ENCODE results near the gene ZSCAN12.
A peak's percentile ranks its signal among the peaks of the same experiment; 100 is the strongest.
"Not testable (repeated sequence)": the region's sequence is repeated elsewhere in the genome, so short reads cannot be mapped to it uniquely, and the experiment has no call there.

The ZSCAN12 gene

DNA sequence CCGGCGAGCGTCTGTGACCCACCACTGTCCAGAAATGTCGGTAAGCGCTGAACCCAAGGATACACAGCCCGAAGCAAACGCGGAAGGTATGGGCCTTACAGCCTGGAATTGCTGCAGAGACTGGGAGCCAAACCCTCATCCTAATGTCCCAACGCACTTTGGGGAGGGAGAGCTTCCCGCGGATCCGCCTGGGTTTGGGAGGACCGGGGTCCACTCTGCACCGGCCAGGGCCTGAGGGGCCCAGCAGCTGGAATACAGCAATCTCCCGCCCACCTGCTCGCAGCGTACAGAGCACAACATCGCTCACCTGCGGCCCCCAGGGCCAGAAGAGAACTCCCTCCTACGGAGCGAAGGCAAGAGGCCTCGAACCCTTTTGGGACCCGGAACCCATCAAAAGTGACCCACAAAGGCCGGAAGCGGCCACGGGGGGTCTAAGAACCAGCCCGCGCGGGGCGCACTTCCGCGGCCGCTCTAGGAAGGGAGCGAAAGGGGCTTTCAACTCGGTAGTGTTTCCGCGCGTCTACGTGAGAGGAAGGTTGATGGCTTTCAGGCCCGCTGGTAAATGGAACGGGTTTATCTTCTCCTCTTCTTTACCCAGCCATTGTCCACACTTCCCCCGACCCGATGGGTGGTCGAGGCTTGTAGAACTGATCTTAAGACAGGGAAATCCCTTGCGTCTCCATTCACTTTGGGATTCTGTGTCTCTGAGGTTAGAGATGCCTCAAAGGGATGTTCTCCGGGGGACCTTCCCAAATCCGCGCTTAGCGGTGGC is at the start of gene ZSCAN12:
Gene ZSCAN12, minus strand, starts transcription at position 398 of the 772 bp plus-strand sequence. CDS start 1,342 bp downstream, outside the sequence.
- peak; percentile 79 to 81 for DNase-seq (ENCODE audit: low read depth in 2 of 2)

DNA sequence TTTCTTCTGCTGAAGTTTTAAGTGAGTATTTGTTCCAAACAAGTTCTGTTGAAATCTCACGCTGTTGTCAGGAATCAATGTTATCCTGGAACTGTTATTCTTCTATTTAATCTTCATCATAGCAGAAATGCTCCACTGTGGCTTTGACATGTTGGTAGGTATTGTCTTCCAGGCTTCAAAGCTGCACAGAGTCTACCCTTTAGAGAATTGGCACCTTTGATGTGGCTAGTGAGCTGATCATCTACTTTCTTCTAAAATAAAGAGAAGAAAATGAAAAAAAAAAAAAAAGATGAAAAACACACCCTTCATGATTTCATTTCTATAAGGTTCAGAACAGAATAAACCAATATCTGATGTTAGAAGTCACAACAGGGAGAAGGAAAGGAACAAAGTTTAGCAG is 49.5 kb upstream of the ZSCAN12 start:
- DNase-seq (ENCODE audit: low read depth in 2 of 2): no peak

DNA sequence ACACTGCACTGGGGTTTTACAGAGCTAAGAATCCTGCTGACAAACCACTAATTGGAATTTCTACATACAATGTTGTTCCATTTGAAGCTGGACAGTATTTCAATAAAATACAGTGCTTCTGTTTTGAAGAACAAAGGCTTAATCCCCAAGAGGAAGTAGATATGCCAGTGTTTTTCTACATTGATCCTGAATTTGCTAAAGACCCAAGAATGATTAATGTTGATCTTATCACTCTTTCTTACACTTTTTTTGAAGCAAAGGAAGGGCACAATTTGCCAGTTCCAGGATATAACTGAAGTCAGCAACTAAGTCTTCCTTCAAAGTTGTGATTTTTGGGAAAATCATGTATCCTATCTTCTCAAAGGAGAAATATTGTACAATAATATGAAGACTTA is 48.0 kb upstream of the ZSCAN12 start:
- DNase-seq (ENCODE audit: low read depth in 2 of 2): not testable (repeated sequence)

GRCh38 chr6:28446818-28447511 is 47.4 kb upstream of the ZSCAN12 start:
- DNase-seq (ENCODE audit: low read depth in 2 of 2): no peak

- DNase-seq (ENCODE audit: low read depth in 2 of 2): peak in 1 of 2 donors; percentile 22
Observed at GRCh38 chr6:28444759-28445158, 45.2 kb upstream of the ZSCAN12 start.

- peak; percentile 78 to 82 for DNase-seq (ENCODE audit: low read depth in 2 of 2)
Observed at GRCh38 chr6:28443112-28443773, 43.7 kb upstream of the ZSCAN12 start, which contains the start of gene ZSCAN23. Gene ZSCAN23, minus strand, starts transcription at chr6:28443491. Its CDS starts 7,225 bp downstream, at chr6:28436266.

DNA sequence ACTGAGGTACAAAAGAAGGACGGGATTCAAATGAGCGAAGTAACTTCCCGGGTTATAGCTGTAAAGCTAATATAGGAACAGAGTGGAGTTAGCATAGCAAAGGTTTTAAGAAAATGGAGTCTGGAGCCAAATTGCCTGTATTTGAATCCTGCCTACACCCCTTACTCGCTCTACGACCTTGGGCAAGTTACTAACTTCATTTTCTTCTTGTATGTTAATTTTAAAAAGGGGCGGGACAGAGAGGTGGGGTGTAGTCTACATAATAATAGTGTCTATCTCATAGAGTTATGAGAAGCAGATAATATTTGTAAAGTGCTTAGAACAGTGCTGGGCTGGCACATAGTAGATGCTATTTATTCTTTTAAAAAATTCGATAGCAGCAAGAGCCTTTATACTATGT is 43.0 kb upstream of the ZSCAN12 start:
- no peak for DNase-seq (ENCODE audit: low read depth in 2 of 2)

DNA sequence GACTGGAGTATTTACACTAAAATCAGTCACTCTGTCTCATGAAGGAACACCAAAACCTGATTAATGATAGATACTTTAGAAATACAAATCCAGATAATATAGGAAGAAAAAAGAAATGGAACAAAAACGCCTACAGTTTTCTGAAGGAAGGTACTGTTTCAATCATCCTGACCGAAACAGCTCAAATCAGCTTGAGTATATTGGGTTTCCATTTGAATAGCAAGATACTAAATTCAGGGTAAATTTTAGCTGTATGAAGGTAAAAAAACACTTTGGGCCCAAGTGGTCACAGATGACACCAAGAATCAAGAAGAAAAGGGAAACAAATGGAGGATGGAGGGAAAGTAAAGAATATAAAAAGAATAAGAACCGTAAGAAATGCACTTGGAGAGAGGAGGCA is 36.9 kb upstream of the ZSCAN12 start:
- no peak for DNase-seq (ENCODE audit: low read depth in 2 of 2)

DNA sequence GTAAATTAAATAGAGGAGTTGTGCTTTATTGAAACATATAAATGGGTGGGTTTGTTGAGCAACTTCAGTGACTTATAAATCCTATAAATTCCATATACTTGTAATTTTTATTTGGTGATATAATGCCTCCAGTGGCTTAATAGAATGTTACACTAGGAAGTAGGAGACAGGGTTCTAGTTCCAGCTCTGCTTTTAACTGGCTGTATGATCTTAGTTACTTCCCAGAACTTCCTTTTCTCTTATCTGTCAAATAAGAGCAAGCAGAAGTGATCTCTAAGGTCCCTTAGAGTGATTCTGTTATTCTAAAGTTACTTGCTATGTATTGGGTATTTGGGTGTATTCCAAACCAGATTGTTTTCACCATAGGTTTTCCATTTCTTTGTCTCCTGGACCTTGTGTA is 33.6 kb upstream of the ZSCAN12 start:
- no peak for DNase-seq (ENCODE audit: low read depth in 2 of 2)

DNA sequence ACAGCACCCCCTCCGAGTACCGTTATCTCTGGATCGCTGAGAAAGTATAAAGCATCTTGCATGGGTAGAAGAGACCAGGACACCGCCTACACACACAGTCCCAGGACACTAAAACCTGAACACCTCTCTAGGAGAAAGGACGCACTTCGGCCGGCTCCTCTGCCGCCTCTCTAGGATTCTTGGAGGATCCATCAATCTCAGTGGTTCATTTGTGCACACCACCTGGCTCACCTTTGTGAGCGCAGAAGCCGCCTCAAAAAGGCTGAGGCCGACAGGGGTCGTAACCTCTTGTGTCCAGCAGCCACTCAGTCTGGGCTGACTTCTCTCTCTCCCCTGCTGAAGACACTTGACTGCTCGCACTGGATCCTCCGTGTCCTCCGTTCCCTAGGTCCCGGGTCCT is 30.2 kb upstream of the ZSCAN12 start:
- no peak for DNase-seq (ENCODE audit: low read depth in 2 of 2)

- DNase-seq (ENCODE audit: low read depth in 2 of 2): no peak
Observed at GRCh38 chr6:28425944-28426541, 26.5 kb upstream of the ZSCAN12 start.

GRCh38 chr6:28424163-28424562 is 24.6 kb upstream of the ZSCAN12 start:
- DNase-seq (ENCODE audit: low read depth in 2 of 2): no peak

GRCh38 chr6:28423546-28423945 is 24.0 kb upstream of the ZSCAN12 start:
- no peak for DNase-seq (ENCODE audit: low read depth in 2 of 2)

- DNase-seq (ENCODE audit: low read depth in 2 of 2): no peak
Observed at GRCh38 chr6:28413681-28414080, 14.1 kb upstream of the ZSCAN12 start.

DNA sequence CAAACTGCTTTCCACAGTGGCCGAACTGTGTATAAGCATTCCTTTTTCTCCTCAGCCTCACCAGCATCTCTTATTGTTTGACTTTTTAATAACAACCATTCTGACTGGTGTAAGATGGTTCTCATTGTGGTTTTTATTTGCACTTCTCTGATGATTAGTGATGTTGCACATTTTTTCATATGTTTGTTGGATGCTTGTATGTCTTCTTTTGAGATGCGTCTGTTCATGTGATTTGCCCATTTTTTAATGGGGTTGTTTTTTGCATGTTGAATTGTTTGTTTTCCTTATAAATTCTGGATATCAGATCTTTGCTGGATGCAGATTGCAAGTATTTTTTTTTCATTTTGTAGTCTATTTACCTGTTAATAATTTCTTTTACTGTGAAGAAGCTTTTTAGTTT is 11.2 kb upstream of the ZSCAN12 start:
- no peak for DNase-seq (ENCODE audit: low read depth in 2 of 2)

DNA sequence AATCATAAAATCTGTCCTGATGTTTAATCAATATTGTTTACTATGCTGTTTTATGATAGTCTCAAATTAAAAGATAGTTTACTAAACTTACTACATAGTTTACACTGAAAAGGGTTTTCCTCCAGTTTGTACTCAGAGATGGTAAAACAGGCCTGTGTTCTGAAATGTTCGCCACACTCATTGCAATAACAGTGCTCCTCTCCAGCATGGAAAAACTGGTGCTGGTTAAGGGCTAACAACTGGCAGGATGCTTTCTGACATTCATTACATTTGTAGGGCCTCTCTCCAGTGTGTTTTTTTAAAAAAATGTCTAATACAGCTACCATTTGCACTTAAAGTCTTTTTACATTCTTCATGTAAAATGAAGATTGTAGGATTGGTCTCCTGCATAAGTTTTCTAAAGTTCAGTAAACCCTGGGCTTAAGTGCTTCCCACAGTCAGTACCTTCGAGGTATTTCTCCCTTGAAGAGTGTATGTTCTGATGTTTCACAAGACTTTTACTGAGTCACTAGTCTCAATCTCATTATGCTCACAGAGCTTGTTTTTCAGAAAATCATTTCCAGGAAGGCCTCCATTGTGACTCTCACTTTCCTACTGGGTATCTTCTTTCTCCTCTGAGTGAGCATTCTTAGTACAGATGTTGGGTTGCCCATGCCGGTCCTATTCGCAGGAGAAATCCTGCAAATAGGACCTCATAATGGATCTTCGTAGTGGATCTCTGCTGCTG is 8.7 kb upstream of the ZSCAN12 start:
- DNase-seq (ENCODE audit: low read depth in 2 of 2): no peak

- no peak for DNase-seq (ENCODE audit: low read depth in 2 of 2)
Observed at GRCh38 chr6:28407401-28407800, 7.9 kb upstream of the ZSCAN12 start.

DNA sequence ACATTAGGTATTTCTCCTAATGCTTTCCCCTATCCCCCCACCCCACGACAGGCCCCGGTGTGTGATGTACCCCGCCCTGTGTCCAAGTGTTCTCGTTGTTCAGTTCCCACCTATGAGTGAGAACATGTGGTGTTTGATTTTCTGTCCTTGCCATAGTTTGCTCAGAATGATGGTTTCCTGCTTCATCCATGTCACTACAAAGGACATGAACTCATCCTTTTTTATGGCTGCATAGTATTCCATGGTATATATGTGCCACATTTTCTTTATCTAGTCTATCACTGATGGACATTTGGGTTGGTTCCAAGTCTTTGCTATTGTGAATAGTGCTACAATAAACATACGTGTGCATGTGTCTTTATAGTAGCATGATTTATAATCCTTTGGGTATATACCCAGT is 4.4 kb upstream of the ZSCAN12 start:
- DNase-seq (ENCODE audit: low read depth in 2 of 2): not testable (repeated sequence)

DNA sequence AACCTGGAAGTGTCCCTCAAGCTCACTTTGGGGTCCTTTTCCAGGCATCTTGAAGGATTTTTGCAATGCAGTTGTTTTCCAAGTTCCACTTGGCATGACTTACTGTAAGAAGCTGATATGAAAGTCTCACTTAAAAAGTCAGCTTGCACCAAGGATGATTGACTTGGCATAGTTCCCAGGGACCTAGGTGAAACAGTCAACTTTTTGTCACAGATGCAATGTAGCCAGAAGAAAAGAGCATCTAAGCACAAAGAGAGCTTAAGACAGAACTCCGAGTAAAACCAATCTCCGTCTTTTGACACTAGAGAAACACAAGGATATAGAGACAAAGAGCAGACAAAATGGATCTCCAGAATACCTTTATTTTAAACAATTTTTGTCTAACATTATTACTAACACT is 2.6 kb upstream of the ZSCAN12 start:
- DNase-seq (ENCODE audit: low read depth in 2 of 2): no peak

- no peak for DNase-seq (ENCODE audit: low read depth in 2 of 2)
Observed at GRCh38 chr6:28401172-28401571, 1.6 kb upstream of the ZSCAN12 start.

GRCh38 chr6:28400122-28400451 is 540 bp upstream of the ZSCAN12 start:
- no peak for DNase-seq (ENCODE audit: low read depth in 2 of 2)

GRCh38 chr6:28395918-28396317 is 3.6 kb downstream of the ZSCAN12 start:
- DNase-seq (ENCODE audit: low read depth in 2 of 2): no peak

Data from stimulated activated CD4-positive, alpha-beta T cell treated with anti-CD3 and anti-CD28 coated beads, Interleukin-15, amount 100 ng/mL, for 48 hours (primary cell).